IMR-90 (cell line): ENCODE data around the gene WDR48. TPM values are rescaled to one million over a fixed set of nuclear protein-coding genes. Genes with fewer than 3 reads are reported as not detected.

ENCODE experiments used
- ATAC-seq: fragments of 200-7000 bp; cut with Tn5 transposase; 2 replicates; pipeline ENCODE4 v1.9.1; 2020; ENCODE audit warnings: low read depth, mild to moderate bottlenecking, moderate library complexity
- BruUV-seq: library from RNA; stranded (reverse); fragments of 400-500 nt; replicated peaks from 2 replicates; lab custom pipeline; 2021; lab: Mats Ljungman, UMichigan
- CTCF ChIA-PET: fragments of 300-600 bp; formaldehyde crosslinking; extraction: SDS; loops from one replicate; lab custom pipeline; 2021; ENCODE audit warnings: antibody characterized with exemption; lab: Yijun Ruan, JAX
- POLR2A ChIA-PET: fragments of 300-600 bp; sonication (Branson Sonifier 250); formaldehyde crosslinking; loops from one replicate; lab custom pipeline; 2022; ENCODE audit warnings: antibody characterized with exemption; ENCODE audit not compliant: unreplicated experiment; lab: Charles Lee
- DNase-seq: peaks from one replicate; pipeline ENCODE4 v3.0.0; 2013
- H2AFZ ChIP-seq: replicated peaks from 2 replicates; pipeline ENCODE3; 2013; ENCODE audit warnings: low read length, mild to moderate bottlenecking; ENCODE audit not compliant: poor library complexity
- H2AK5ac ChIP-seq: 2 replicates; pipeline ENCODE4 v1.6.1; 2013; ENCODE audit warnings: low read depth, low read length, inconsistent platforms
- H2AK9ac ChIP-seq: replicated peaks from 2 replicates; pipeline ENCODE3; 2013; ENCODE audit warnings: mild to moderate bottlenecking, low read depth, low read length, moderate library complexity; ENCODE audit not compliant: poor library complexity
- H2BK120ac ChIP-seq: 2 replicates; pipeline ENCODE4 v1.6.1; 2013; ENCODE audit warnings: low read depth, low read length, inconsistent platforms
- H2BK15ac ChIP-seq: 3 replicates; pipeline ENCODE4 v1.6.1; 2013; ENCODE audit warnings: low read depth, low read length, inconsistent platforms
- H2BK20ac ChIP-seq: 2 replicates; pipeline ENCODE4 v1.6.1; 2013; ENCODE audit warnings: low read depth, mild to moderate bottlenecking, inconsistent platforms, low read length, moderate library complexity
- H2BK5ac ChIP-seq: 2 replicates; pipeline ENCODE4 v1.6.1; 2013; ENCODE audit warnings: mild to moderate bottlenecking, low read depth, low read length, inconsistent platforms; ENCODE audit not compliant: poor library complexity, severe bottlenecking
- H3K14ac ChIP-seq: replicated peaks from 2 replicates; pipeline ENCODE4 v1.6.1; 2013; ENCODE audit warnings: low read depth, low read length, inconsistent platforms
- H3K18ac ChIP-seq: 2 replicates; pipeline ENCODE4 v1.6.1; 2013; ENCODE audit warnings: low read depth, low read length, control low read depth
- H3K23ac ChIP-seq: 2 replicates; pipeline ENCODE4 v1.6.1; 2013; ENCODE audit warnings: low read depth, low read length, inconsistent platforms
- H3K27ac ChIP-seq: 2 replicates; pipeline ENCODE4 v1.5.1; 2013; ENCODE audit warnings: mild to moderate bottlenecking, control low read depth, low read length; ENCODE audit not compliant: insufficient read depth
- H3K27me3 ChIP-seq: 2 replicates; pipeline ENCODE4 v1.6.1; 2013; ENCODE audit warnings: low read length; ENCODE audit not compliant: control insufficient read depth, insufficient read depth
- H3K36me3 ChIP-seq: 2 replicates; pipeline ENCODE4 v1.6.1; 2013; ENCODE audit warnings: low read length, mixed read lengths; ENCODE audit not compliant: control insufficient read depth, insufficient read depth
- H3K4ac ChIP-seq: 2 replicates; pipeline ENCODE4 v1.6.1; 2013; ENCODE audit warnings: low read depth, low read length, inconsistent platforms
- H3K4me1 ChIP-seq: 2 replicates; pipeline ENCODE4 v1.6.1; 2013; ENCODE audit warnings: low read length, mixed read lengths; ENCODE audit not compliant: control insufficient read depth, insufficient read depth
- H3K4me2 ChIP-seq: 2 replicates; pipeline ENCODE4 v1.6.1; 2013; ENCODE audit warnings: low read depth, mild to moderate bottlenecking, control low read depth, low read length, moderate library complexity
- H3K4me3 ChIP-seq: 2 replicates; pipeline ENCODE4 v1.5.1; 2013; ENCODE audit warnings: low read depth, mild to moderate bottlenecking, control low read depth, low read length, moderate library complexity; ENCODE audit not compliant: insufficient read depth
- H3K56ac ChIP-seq: 2 replicates; pipeline ENCODE4 v1.6.1; 2013; ENCODE audit warnings: low read length, inconsistent platforms; ENCODE audit not compliant: insufficient read depth; ENCODE audit errors: extremely low read depth
- H3K79me1 ChIP-seq, 2 experiments: 2 replicates each; pipeline ENCODE4 v1.6.1; 2013; ENCODE audit warnings: low read length in 2 of 2, inconsistent platforms in 1 of 2, low read depth in 1 of 2
- H3K9ac ChIP-seq: 2 replicates; pipeline ENCODE4 v1.6.1; 2013; ENCODE audit warnings: low read depth, low read length, control low read depth
- H3K9me1 ChIP-seq: 2 replicates; pipeline ENCODE4 v1.6.1; 2013; ENCODE audit warnings: low read length, inconsistent platforms; ENCODE audit not compliant: insufficient read depth
- H3K9me3 ChIP-seq: 2 replicates; pipeline ENCODE4 v1.6.1; 2013; ENCODE audit warnings: low read length; ENCODE audit not compliant: control insufficient read depth, insufficient read depth
- H4K20me1 ChIP-seq: 2 replicates; pipeline ENCODE4 v1.6.1; 2013; ENCODE audit warnings: low read length, inconsistent platforms; ENCODE audit not compliant: insufficient read depth
- H4K5ac ChIP-seq: 2 replicates; pipeline ENCODE4 v1.6.1; 2013; ENCODE audit warnings: mild to moderate bottlenecking, low read depth, low read length, control low read depth
- H4K8ac ChIP-seq, 2 experiments: 2 replicates each; pipeline ENCODE4 v1.6.1; 2013; ENCODE audit warnings: low read depth in 2 of 2, low read length in 2 of 2, control low read depth in 1 of 2, inconsistent platforms in 1 of 2
- H4K91ac ChIP-seq: 2 replicates; pipeline ENCODE4 v1.6.1; 2013; ENCODE audit warnings: low read depth, low read length, inconsistent platforms; ENCODE audit not compliant: insufficient read depth
- CEBPB ChIP-seq: IDR thresholded peaks from 2 replicates; pipeline ENCODE4 v1.6.1; 2012; ENCODE audit warnings: low read depth, low read length, improper control_type of control experiment
- FOS ChIP-seq: fragments of 150-350 bp; IDR thresholded peaks from 2 replicates; pipeline ENCODE4 v1.6.1; 2016; ENCODE audit warnings: low read depth, low read length
- MAFK ChIP-seq: IDR thresholded peaks from 2 replicates; pipeline ENCODE4 v1.6.1; 2012; ENCODE audit warnings: low read depth, low read length, improper control_type of control experiment
- MAZ ChIP-seq: IDR thresholded peaks from 2 replicates; pipeline ENCODE4 v1.6.1; 2012; ENCODE audit warnings: low read depth, mild to moderate bottlenecking, low read length, improper control_type of control experiment, moderate library complexity, borderline replicate concordance
- MXI1 ChIP-seq: IDR thresholded peaks from 2 replicates; pipeline ENCODE4 v1.6.1; 2012; ENCODE audit warnings: low read depth, mild to moderate bottlenecking, low read length, moderate library complexity, borderline replicate concordance
- NFE2L2 ChIP-seq: fragments of 150-350 bp; IDR thresholded peaks from 2 replicates; pipeline ENCODE4 v1.6.1; 2016; ENCODE audit warnings: low read depth, mild to moderate bottlenecking, low read length
- POLR2A ChIP-seq: IDR thresholded peaks from 2 replicates; pipeline ENCODE4 v1.6.1; 2012; ENCODE audit warnings: mild to moderate bottlenecking, low read depth, low read length
- RAD21 ChIP-seq: IDR thresholded peaks from 2 replicates; pipeline ENCODE4 v1.6.1; 2012; ENCODE audit warnings: low read length, improper control_type of control experiment
- RCOR1 ChIP-seq: IDR thresholded peaks from 2 replicates; pipeline ENCODE4 v1.6.1; 2012; ENCODE audit warnings: mild to moderate bottlenecking, low read length, improper control_type of control experiment; ENCODE audit not compliant: insufficient replicate concordance
- RFX5 ChIP-seq: IDR thresholded peaks from 2 replicates; pipeline ENCODE4 v1.8.0; 2012; ENCODE audit warnings: low read depth, mild to moderate bottlenecking, low read length, moderate library complexity
- SMC3 ChIP-seq: fragments of 150-350 bp; IDR thresholded peaks from 2 replicates; pipeline ENCODE4 v1.6.1; 2016; ENCODE audit warnings: low read depth, mild to moderate bottlenecking, antibody characterized with exemption, low read length, moderate library complexity
- WGBS, 2 experiments: methylation state at CpG; one replicate each; pipeline versions ENCODE4 v1.1.5 to v1.1.7; 2013; ENCODE audit warnings: missing lambda C conversion rate in 2 of 2; ENCODE audit not compliant: insufficient read length in 1 of 2; ENCODE audit errors: extremely low coverage in 2 of 2; 5-methylcytosine and 5-hydroxymethylcytosine counted together
- dilution Hi-C: fragments of 300-500 bp; cut with HindIII; formaldehyde crosslinking; loops from one replicate; pipeline ENCODE4 v1.14.3; 2018; ENCODE audit warnings: low sequenced_read_pairs; ENCODE audit not compliant: unreplicated experiment
- in situ Hi-C: fragments of 300-500 bp; cut with MboI; formaldehyde crosslinking; loops from 3 replicates; pipeline ENCODE4 v1.14.3; 2019; ENCODE audit warnings: low sequenced_read_pairs, inconsistent platforms, mixed read lengths
- intact Hi-C: fragments of 100-400 bp; cut with micrococcal nuclease; formaldehyde crosslinking; loops from 2 replicates; pipeline ENCODE4 v1.10.0; 2022
- polyA plus RNA-seq, 3 experiments: library from polyadenylated mRNA; depleted of rRNA; stranded (reverse); fragments of >200 nt; gene quantifications; 2 replicates each; pipeline ENCODE4 v1.2.3, GENCODE V29; 2012; ENCODE audit warnings: low replicate concordance in 1 of 3
- total RNA-seq: library from RNA; depleted of rRNA; stranded (reverse); fragments of >200 nt; gene quantifications from 2 replicates; pipeline ENCODE4 v1.2.3, GENCODE V29; 2012
- TF ChIP-seq, protein P1 (sequence below): conservative IDR thresholded peaks from 2 replicates; pipeline ENCODE4 v1.5.1; 2012; ENCODE audit warnings: mild to moderate bottlenecking, low read depth, low read length, improper control_type of control experiment
- TF ChIP-seq, protein P2 (sequence below): fragments of 150-350 bp; IDR thresholded peaks from 2 replicates; pipeline ENCODE4 v1.6.1; 2017; ENCODE audit warnings: mild to moderate bottlenecking, antibody characterized with exemption, low read length, low read depth
- TF ChIP-seq, protein P3 (sequence below): fragments of 150-350 bp; IDR thresholded peaks from 2 replicates; pipeline ENCODE4 v1.6.1; 2016; ENCODE audit warnings: low read depth, mild to moderate bottlenecking, low read length, moderate library complexity, borderline replicate concordance

Gene WDR48
- total and polyA plus RNA-seq, 2 of the 4 experiments (the other 2 are of a cell fraction) = 14.4 to 41.2 TPM

DNA sequence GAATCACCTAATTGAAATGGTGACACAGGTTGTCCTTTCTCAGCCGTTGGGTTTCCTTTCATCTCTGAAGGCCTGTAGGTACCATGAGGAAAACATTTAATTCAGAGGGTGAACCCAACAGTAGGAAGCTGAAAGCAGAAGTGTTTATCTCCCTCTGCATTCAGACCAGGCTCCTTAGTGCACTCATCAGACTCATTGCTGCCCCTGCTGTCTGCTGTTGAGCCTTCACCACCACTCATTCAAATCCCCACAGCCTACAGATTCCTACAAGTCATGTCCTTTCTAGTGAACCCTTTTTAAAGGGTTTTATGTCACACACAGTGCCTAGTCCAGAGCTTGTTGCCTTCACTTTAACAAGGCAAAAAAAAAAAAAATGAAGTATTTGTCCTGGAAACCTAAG, 13.4 kb downstream of the WDR48 start:
- H3K9ac ChIP-seq = no peak overlapping the region
- H3K56ac ChIP-seq = no peak overlapping the region; the same call in 1 of the 2 replicates
- H4K91ac ChIP-seq = 0 out of 2 replicates have a peak overlapping the region, but pooled peaks have one; percentile 7
- 0 out of 2 replicates have a peak overlapping the region, but pooled peaks have one; percentile 19 for H3K23ac ChIP-seq
- H3K4me1 ChIP-seq = peaks cover 2% of the 10 kb centered on the region; the same call in 1 of the 2 replicates
- no peaks in the 10 kb centered on the region for H3K9me3 ChIP-seq
- peak; percentile 60 for DNase-seq
- peak overlapping the region in 1 of 2 experiments; percentile 18; a peak in 1 of 4 replicates for H4K8ac ChIP-seq
- H2AK5ac ChIP-seq = no peak overlapping the region
- no peaks in the 10 kb centered on the region for H3K9me1 ChIP-seq
- H2BK120ac ChIP-seq = no peak overlapping the region
- peaks cover 10% of the 10 kb centered on the region; the same call in 1 of the 2 replicates for H3K36me3 ChIP-seq
- peak overlapping the region; percentile 52 for H2BK5ac ChIP-seq
- peak; percentile 97 for ATAC-seq
- ChIA-PET CTCF (interaction anchor here (0.6 to 1.1 kb wide), 9 partner anchors 9 to 616 kb away, joined by 3 to 5 read pairs (median 3); no protein-coding TSS in a partner anchor), POLR2A (no interaction called here)
- intact Hi-C loops (no loop called here), dilution Hi-C loops (no loop called here), in situ Hi-C loops (no loop called here)
- H2BK15ac ChIP-seq = no peak overlapping the region
- H3K4me3 ChIP-seq = no peak overlapping the region
- H2AFZ ChIP-seq = no peak overlapping the region
- H4K20me1 ChIP-seq = peaks cover 4% of the 10 kb centered on the region; the same call in 1 of the 2 replicates
- H3K27me3 ChIP-seq = no peaks in the 10 kb centered on the region
- H3K4me2 ChIP-seq = peak overlapping the region; percentile 25; the same call in 1 of the 2 replicates
- peaks cover 17 to 24% of the 10 kb centered on the region in 2 experiments; a peak in 3 of 4 replicates for H3K79me1 ChIP-seq
- H4K5ac ChIP-seq = no peak overlapping the region
- peak overlapping the region; percentile 8; the same call in 1 of the 2 replicates for H2BK20ac ChIP-seq
- no peak overlapping the region; the same call in 1 of the 2 replicates for H3K18ac ChIP-seq
- no peak for TF ChIP-seq RCOR1
- no peak for TF ChIP-seq POLR2A
- no peak for TF ChIP-seq NFE2L2
- TF ChIP-seq, protein P1, sequence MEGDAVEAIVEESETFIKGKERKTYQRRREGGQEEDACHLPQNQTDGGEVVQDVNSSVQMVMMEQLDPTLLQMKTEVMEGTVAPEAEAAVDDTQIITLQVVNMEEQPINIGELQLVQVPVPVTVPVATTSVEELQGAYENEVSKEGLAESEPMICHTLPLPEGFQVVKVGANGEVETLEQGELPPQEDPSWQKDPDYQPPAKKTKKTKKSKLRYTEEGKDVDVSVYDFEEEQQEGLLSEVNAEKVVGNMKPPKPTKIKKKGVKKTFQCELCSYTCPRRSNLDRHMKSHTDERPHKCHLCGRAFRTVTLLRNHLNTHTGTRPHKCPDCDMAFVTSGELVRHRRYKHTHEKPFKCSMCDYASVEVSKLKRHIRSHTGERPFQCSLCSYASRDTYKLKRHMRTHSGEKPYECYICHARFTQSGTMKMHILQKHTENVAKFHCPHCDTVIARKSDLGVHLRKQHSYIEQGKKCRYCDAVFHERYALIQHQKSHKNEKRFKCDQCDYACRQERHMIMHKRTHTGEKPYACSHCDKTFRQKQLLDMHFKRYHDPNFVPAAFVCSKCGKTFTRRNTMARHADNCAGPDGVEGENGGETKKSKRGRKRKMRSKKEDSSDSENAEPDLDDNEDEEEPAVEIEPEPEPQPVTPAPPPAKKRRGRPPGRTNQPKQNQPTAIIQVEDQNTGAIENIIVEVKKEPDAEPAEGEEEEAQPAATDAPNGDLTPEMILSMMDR = peak; percentile 52
- TF ChIP-seq, protein P2, sequence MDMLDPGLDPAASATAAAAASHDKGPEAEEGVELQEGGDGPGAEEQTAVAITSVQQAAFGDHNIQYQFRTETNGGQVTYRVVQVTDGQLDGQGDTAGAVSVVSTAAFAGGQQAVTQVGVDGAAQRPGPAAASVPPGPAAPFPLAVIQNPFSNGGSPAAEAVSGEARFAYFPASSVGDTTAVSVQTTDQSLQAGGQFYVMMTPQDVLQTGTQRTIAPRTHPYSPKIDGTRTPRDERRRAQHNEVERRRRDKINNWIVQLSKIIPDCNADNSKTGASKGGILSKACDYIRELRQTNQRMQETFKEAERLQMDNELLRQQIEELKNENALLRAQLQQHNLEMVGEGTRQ = no peak
- TF ChIP-seq MAZ = no peak
- no peak for TF ChIP-seq MAFK
- TF ChIP-seq FOS = no peak
- peak; percentile 33; the same call in 1 of the 2 replicates for TF ChIP-seq RAD21
- TF ChIP-seq, protein P3, sequence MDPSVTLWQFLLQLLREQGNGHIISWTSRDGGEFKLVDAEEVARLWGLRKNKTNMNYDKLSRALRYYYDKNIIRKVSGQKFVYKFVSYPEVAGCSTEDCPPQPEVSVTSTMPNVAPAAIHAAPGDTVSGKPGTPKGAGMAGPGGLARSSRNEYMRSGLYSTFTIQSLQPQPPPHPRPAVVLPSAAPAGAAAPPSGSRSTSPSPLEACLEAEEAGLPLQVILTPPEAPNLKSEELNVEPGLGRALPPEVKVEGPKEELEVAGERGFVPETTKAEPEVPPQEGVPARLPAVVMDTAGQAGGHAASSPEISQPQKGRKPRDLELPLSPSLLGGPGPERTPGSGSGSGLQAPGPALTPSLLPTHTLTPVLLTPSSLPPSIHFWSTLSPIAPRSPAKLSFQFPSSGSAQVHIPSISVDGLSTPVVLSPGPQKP = no peak
- TF ChIP-seq MXI1 = no peak
- TF ChIP-seq RFX5 = no peak
- no peak for TF ChIP-seq SMC3
- no peak for TF ChIP-seq CEBPB
- no CpG with 5 or more reads among the region's 1 CpG for WGBS, 2 experiments
- no peak overlapping the region; the same call in 1 of the 2 replicates for H3K4ac ChIP-seq
- no TSS peak for BruUV-seq
- H3K14ac ChIP-seq = no peak overlapping the region
- no peak overlapping the region for H2AK9ac ChIP-seq
- no peak overlapping the region for H3K27ac ChIP-seq
